Mononuclear cell (primary cell): Measurements from ENCODE around the gene GMPS. TPM values are rescaled to one million over a fixed set of nuclear protein-coding genes. Genes with fewer than 3 reads are reported as not detected.

ENCODE experiments used
- H3K27me3 ChIP-seq: 2 replicates; pipeline ENCODE4 v1.6.0; 2011; ENCODE audit warnings: low read length, control low read depth; ENCODE audit not compliant: insufficient read depth
- H3K4me1 ChIP-seq: 2 replicates; pipeline ENCODE4 v1.5.1; 2011; ENCODE audit warnings: mild to moderate bottlenecking, low read length, control low read depth; ENCODE audit not compliant: insufficient read depth
- H3K4me3 ChIP-seq: 2 replicates; pipeline ENCODE4 v1.5.1; 2011; ENCODE audit warnings: mild to moderate bottlenecking, low read length, moderate library complexity
- H3K9me3 ChIP-seq: 2 replicates; pipeline ENCODE4 v1.5.1; 2011; ENCODE audit warnings: low read depth, mild to moderate bottlenecking, control low read depth, low read length
- total RNA-seq: library from RNA; depleted of rRNA; stranded (reverse); fragments of >200 nt; gene quantifications from one replicate; pipeline ENCODE4 v1.2.3, GENCODE V29; 2012

Gene GMPS
- total RNA-seq, 1 donor = 43.6 TPM

- Histone ChIP-seq H3K4me1 (peaks cover 11% of the 10 kb centered on the region), H3K27me3 (no peaks in the 10 kb centered on the region), H3K4me3 (no peak overlapping the region), H3K9me3 (no peaks in the 10 kb centered on the region)
These were observed 20.3 kb downstream of the GMPS start for GRCh38 chr3:155890671-155891190.

GRCh38 chr3:155891321-155891720 is 20.9 kb downstream of the GMPS start:
- Histone ChIP-seq H3K4me1 (peaks cover 11% of the 10 kb centered on the region), H3K27me3 (no peaks in the 10 kb centered on the region), H3K4me3 (no peak overlapping the region)

GRCh38 chr3:155895379-155895900 is 25.0 kb downstream of the GMPS start:
- no peak overlapping the region for H3K4me3 ChIP-seq
- H3K4me1 ChIP-seq = no peaks in the 10 kb centered on the region
- no peaks in the 10 kb centered on the region for H3K27me3 ChIP-seq
- no peaks in the 10 kb centered on the region for H3K9me3 ChIP-seq

More at GRCh38 chr3:155891321-155891720, 20.9 kb downstream of the GMPS start:
- H3K9me3 ChIP-seq = no peaks in the 10 kb centered on the region

GRCh38 chr3:155906900-155907299 is 36.5 kb downstream of the GMPS start:
- no peaks in the 10 kb centered on the region for H3K9me3 ChIP-seq
- H3K4me3 ChIP-seq = no peak overlapping the region
- H3K27me3 ChIP-seq = no peaks in the 10 kb centered on the region
- H3K4me1 ChIP-seq = peaks cover 10% of the 10 kb centered on the region

- no peaks in the 10 kb centered on the region for H3K27me3 ChIP-seq
- no peak overlapping the region for H3K4me3 ChIP-seq
- no peaks in the 10 kb centered on the region for H3K9me3 ChIP-seq
- H3K4me1 ChIP-seq = peaks cover 10% of the 10 kb centered on the region
These were observed 37.6 kb downstream of the GMPS start for GRCh38 chr3:155908086-155908485.

- Histone ChIP-seq H3K4me3 (no peak overlapping the region), H3K9me3 (no peaks in the 10 kb centered on the region), H3K27me3 (no peaks in the 10 kb centered on the region), H3K4me1 (peaks cover 10% of the 10 kb centered on the region)
These were observed 38.2 kb downstream of the GMPS start for GRCh38 chr3:155908605-155909004.

GRCh38 chr3:155912090-155912489 is 41.6 kb downstream of the GMPS start:
- Histone ChIP-seq H3K9me3 (no peaks in the 10 kb centered on the region), H3K4me3 (no peak overlapping the region), H3K4me1 (peaks cover 10% of the 10 kb centered on the region), H3K27me3 (no peaks in the 10 kb centered on the region)

GRCh38 chr3:155912579-155913190 is 42.2 kb downstream of the GMPS start:
- Histone ChIP-seq H3K4me3 (no peak overlapping the region), H3K27me3 (no peaks in the 10 kb centered on the region), H3K9me3 (no peaks in the 10 kb centered on the region), H3K4me1 (peaks cover 9% of the 10 kb centered on the region)

GRCh38 chr3:155917781-155918180 is 47.3 kb downstream of the GMPS start:
- no peaks in the 10 kb centered on the region for H3K27me3 ChIP-seq
- H3K9me3 ChIP-seq = no peaks in the 10 kb centered on the region
- H3K4me1 ChIP-seq = no peaks in the 10 kb centered on the region
- no peak overlapping the region for H3K4me3 ChIP-seq

GRCh38 chr3:155919728-155920127 is 49.3 kb downstream of the GMPS start:
- H3K27me3 ChIP-seq = no peaks in the 10 kb centered on the region
- H3K9me3 ChIP-seq = no peaks in the 10 kb centered on the region
- H3K4me3 ChIP-seq = no peak overlapping the region
- no peaks in the 10 kb centered on the region for H3K4me1 ChIP-seq

- Histone ChIP-seq H3K27me3 (no peaks in the 10 kb centered on the region), H3K4me1 (no peaks in the 10 kb centered on the region), H3K4me3 (no peak overlapping the region), H3K9me3 (no peaks in the 10 kb centered on the region)
These were observed 51.0 kb downstream of the GMPS start for GRCh38 chr3:155921486-155921885.

- Histone ChIP-seq H3K4me1 (no peaks in the 10 kb centered on the region), H3K4me3 (no peak overlapping the region), H3K9me3 (no peaks in the 10 kb centered on the region), H3K27me3 (no peaks in the 10 kb centered on the region)
These were observed 63.8 kb downstream of the GMPS start for GRCh38 chr3:155934230-155934629.

GRCh38 chr3:155938409-155938808 is 68.0 kb downstream of the GMPS start:
- Histone ChIP-seq H3K4me1 (no peaks in the 10 kb centered on the region), H3K27me3 (no peaks in the 10 kb centered on the region), H3K4me3 (no peak overlapping the region), H3K9me3 (no peaks in the 10 kb centered on the region)

GRCh38 chr3:155941354-155941753 is 70.9 kb downstream of the GMPS start:
- no peaks in the 10 kb centered on the region for H3K4me1 ChIP-seq
- H3K9me3 ChIP-seq = no peaks in the 10 kb centered on the region
- no peak overlapping the region for H3K4me3 ChIP-seq
- no peaks in the 10 kb centered on the region for H3K27me3 ChIP-seq

GRCh38 chr3:155944081-155944480 is 73.6 kb downstream of the GMPS start:
- H3K4me3 ChIP-seq = no peak overlapping the region
- no peaks in the 10 kb centered on the region for H3K27me3 ChIP-seq
- no peaks in the 10 kb centered on the region for H3K9me3 ChIP-seq
- no peaks in the 10 kb centered on the region for H3K4me1 ChIP-seq

GRCh38 chr3:155946178-155946577 is 75.7 kb downstream of the GMPS start:
- Histone ChIP-seq H3K4me1 (no peaks in the 10 kb centered on the region), H3K4me3 (no peak overlapping the region), H3K9me3 (no peaks in the 10 kb centered on the region), H3K27me3 (no peaks in the 10 kb centered on the region)
